ENCODE measurements around the gene BOD1L1. TPM values are rescaled to one million over a fixed set of nuclear protein-coding genes. Genes with fewer than 3 reads are reported as not detected.

Gene BOD1L1
- total RNA-seq, 1 donor: 14.5 TPM

DNA sequence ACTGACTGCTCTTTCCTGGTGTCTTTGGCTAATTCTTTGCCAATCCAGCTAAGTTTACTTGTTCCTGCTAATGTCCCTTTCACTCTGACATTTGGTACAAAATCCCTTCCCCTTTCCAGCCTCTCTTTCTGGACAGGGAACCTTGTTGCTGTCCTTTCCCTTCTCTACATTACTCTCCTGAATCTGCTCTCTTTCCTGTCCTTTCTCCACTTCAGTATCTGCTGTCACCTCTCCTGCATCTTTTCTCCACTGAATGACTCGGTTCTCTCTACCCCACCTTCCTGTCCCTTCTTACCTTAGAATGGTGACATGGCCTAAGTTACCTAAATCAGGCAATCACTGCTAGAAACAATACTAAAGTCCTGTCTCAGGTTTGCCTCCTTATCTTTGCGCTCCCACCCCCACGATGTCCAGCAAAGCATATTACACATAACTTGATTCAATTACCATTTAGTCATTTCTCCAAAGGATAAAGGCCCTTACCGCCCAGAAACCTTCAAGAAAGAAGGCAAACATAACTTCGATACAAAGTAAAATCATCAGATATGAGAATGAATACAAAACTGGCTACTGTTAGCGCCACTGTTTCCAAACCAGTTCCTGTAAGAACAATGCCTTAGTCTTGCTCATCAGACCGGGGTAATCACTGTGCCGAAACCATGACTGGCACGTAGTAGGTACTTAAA lies 890 bp downstream of the BOD1L1 start:
- DNase-seq (ENCODE audit: low read depth in 2 of 3, low spot score in 2 of 3): no peak

DNA sequence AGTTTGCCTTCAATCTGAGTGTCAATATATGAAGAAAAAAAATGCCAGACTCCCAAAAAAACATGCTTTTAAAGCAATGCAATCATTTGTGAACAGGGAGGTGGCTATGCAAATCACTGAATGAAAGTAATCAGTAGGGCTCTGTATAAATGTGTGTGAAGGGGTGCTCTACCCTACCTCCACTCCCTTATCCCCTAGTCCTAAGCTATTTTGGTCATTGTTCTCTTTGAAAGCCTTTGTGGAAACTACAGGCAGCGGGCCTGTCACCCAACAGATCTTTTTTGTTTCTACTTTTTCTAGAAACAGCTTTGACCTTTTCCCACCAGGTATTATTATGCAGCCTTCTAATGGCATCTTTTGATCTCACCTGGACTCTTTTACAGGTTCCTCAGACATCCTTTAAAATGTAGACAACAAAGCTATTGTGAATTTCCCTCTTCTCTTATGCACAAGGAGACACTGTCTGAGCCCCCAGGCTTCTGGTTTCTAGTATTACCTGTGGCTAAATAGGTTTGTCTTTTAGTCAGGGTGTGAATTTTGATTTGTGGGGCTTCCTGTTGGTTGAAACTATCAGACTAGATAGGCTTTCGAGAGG lies 9.2 kb downstream of the BOD1L1 start:
- no peak for DNase-seq (ENCODE audit: low read depth in 2 of 3, low spot score in 2 of 3)

DNA sequence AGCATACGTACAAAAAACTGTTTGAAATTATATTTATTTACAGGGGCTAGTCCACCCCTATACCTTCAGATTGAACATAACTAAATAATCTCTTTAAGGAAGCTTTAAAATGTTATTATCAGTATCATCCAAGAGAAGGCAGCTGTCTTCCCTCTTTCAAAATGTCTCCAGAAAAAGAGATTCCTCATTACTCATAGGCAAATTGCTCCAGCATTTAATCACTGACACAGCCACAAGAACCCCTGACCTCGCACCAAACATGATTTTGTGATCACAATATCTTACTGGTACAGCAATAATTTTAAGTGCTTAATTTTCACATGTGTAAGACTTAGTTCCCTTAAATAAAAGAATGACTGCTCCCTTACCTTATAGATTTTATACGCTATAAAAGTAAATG lies 9.7 kb downstream of the BOD1L1 start:
- no peak for DNase-seq (ENCODE audit: low read depth in 2 of 3, low spot score in 2 of 3)

DNA sequence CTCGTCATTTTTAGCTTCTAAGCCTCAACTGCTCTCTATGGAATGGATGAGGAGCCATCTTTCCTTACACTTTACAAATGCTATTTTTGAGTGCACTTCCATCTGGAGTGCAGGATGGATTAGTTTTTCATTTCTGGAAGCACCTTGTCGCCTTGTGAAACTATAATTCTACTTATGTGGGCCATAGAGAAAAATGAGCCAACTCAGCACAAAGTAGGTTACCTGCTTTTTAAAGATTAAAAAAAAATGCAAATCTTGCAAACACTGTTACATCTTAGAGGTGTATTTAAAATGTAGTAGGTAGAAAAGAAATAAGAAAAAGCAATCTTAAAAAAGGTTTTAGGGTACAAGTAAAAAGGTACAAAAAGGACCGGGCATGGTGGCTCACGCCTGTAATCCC lies 10.9 kb downstream of the BOD1L1 start:
- no peak for DNase-seq (ENCODE audit: low read depth in 2 of 3, low spot score in 2 of 3)

DNA sequence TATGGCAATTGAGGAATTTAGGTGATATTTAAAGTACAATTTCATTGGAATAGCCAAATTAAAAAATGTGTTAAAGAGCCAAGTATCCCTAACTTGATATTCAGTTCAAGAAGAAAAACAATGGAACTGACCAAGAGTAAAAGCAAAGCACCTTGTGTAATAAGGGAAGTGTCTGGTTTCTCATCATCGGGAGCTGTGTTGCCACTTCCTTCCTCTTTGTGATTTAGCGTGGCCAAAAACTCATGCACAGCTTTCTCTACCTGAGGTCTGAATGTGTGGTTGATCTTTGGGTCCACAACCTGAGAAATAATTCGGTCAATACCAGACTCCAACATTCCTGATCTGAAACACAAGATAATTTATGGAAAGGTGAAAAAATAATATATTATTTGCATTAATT lies 12.4 kb downstream of the BOD1L1 start:
- DNase-seq (ENCODE audit: low read depth in 2 of 3, low spot score in 2 of 3): peak in 2 of 3 donors; percentile 32 to 58

DNA sequence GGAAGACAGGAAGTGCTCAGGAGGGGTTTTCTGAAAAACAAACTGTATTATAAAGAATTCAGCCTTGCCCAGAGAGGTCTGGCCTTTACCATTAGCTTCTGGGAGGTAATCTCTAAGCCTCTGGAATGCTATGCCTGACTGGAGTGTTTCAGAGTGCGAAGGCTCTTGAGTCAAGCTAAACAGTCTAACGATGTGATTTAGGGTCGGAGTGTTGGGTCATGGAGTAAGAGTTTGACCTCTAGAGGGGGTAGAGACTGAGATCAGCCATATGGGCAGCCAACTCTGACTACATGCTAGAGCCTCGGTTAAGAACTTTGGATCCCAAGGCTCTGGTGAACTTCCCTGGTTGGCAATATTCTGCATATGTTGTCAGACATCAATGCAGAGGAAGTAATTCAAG lies 15.0 kb downstream of the BOD1L1 start:
- no peak for DNase-seq (ENCODE audit: low read depth in 2 of 3, low spot score in 2 of 3)

DNA sequence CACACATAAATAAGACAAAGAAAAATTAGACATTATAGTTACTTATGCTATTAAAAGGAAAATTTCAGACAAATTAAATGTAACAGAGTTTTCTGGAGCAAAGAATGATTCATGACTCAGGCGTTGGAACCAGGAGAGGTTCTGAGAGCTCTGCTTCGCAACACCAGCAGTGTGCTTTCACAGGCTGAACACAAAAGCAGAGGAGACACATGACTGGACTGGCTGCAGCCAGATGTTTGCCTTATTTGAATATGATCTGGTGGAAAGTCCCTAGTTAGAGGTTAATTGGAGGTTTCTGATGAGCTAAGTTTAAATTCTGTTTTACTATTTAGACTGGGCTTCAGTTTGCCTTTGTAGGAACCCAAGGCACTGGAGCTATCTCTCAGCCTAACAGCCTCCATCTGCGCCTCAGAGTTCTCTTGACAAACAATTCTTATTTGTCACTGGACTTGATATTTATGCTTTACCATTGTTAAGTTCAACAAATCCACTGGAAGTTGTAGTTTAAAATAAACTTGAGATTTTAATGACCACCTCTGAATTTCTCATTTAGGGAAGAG lies 16.2 kb downstream of the BOD1L1 start:
- DNase-seq (ENCODE audit: low read depth in 2 of 3, low spot score in 2 of 3): no peak

DNA sequence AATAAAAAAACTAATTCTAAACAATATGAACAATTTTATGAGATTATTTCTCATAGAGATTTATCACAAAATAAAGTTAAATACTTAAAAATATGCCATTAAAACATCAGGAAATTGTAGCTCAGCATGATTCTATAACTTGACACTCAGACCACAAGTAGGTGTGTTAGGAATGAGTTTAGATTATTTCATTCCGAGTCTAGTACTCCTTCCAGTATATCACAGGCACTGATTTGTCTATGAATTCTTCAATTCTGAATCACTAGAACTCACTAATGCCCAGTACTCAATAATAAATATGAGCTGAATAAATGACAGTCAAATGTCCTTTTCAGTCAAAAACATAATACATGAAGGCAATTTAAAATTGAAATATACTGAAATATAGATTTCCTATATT lies 22.2 kb downstream of the BOD1L1 start:
- no peak for DNase-seq (ENCODE audit: low read depth in 2 of 3, low spot score in 2 of 3)

DNA sequence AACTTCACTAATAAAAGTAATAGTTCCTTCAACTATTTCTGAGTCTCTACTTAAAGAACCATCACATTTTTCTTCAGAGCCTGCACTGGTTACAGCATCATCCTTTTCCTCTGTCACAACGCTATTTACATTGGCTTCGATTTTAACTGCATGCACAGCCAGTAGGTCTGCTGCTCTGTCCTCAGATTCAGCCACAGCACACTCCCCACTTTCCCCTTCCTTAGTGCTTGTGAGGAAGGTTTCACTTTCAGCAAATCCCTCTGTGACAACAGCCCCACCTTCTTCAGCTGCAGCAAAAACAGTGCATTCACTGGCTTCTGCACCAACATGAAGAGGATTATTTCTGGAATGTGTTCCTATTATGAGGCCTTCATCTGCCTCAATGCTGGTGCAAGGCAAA lies 25.7 kb downstream of the BOD1L1 start:
- DNase-seq (ENCODE audit: low read depth in 2 of 3, low spot score in 2 of 3): no peak

DNA sequence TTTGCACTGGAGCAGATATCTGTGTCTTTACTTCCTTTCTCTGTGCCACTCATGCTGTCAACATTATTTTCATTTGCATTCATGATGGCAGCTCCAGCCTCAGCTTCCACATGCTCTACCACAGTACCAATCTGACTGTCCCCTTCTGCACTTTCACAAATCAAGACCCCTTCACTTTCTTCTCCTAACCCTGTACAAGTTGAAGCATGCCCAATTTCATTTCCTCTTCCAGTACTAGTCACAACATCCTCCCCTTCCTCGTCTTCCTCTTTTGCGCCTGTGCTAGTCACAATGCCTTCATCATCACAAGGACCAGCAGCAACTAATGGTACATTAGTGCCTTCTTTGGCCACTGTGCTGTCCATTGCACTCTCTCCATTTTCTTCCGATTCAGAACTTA lies 26.5 kb downstream of the BOD1L1 start:
- no peak for DNase-seq (ENCODE audit: low read depth in 2 of 3, low spot score in 2 of 3)

DNA sequence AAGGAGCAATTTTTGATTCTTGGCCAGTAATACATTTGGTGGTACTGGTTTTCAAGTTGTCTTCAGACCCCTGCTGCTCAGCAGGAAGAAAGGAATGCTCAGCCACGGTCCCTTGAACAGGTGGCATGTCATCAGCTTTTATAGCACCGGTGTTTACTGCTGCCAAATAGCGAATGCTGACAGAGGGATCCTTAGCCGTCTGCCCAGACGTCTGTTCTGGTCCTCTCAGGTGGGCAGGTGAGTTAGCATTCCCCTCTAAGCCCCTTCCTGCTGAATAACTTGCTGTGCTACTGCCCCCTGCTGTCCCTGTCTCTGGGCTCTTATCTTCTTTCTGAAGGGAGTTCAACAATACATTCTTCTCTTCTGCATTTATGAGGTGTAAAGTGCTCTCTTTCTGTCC lies 28.4 kb downstream of the BOD1L1 start:
- DNase-seq (ENCODE audit: low read depth in 2 of 3, low spot score in 2 of 3): no peak

DNA sequence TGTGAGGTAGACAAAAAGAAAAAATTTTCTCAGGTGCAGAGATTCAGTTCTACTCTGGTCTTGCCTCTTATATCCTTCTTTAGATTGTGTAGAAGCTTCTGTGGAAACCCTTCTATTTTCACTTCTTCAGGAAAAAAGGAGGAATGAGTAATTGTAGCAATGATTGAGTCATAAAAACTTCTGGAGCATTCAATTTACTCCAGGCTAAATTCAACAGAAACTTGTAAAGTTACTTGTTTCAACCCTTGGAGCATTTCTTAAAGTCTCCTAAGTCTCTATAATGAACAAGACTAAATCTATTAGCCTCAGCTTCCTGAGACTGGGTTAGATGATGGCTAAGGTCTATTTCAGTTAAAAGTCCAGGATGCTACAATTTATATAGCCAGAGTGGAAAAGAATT lies 29.9 kb downstream of the BOD1L1 start:
- no peak for DNase-seq (ENCODE audit: low read depth in 2 of 3, low spot score in 2 of 3)

DNA sequence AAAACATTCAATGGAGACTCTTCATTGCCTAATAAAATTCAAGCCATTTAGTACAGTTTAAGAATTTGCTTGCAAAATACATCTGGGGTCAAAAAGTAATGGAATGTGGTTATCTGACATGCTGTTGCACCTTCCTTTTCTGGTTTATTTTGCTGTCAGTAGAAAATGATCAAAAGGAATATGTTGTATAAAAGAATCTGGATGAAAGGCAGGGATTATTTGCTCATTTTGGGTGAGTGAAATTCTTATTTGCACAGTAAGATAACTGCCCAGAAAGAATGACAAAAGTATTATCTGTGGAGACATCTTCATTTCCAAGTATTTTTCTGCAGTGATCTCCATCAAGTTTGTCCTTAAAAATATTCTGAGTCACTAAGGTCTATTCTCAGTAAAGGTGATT lies 30.4 kb downstream of the BOD1L1 start:
- no peak for DNase-seq (ENCODE audit: low read depth in 2 of 3, low spot score in 2 of 3)

DNA sequence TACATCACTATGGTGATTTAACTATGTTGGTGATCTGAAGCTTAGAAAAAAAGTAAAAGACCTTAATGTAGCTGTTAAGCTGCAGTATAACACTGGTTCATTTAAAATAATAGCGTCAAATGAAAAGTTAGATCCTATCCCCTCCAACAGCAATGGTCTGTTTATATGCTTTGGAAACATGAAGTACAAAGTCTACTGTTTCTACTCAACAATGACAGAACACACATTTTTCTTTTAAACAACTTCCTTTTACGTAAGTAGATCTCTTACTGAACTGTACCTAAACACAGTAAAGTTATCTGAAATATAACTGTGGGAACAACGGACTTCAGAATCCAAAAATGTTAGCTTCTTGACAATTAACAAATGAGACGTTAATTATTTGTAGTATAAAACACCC lies 35.3 kb downstream of the BOD1L1 start:
- DNase-seq (ENCODE audit: low read depth in 2 of 3, low spot score in 2 of 3): no peak

DNA sequence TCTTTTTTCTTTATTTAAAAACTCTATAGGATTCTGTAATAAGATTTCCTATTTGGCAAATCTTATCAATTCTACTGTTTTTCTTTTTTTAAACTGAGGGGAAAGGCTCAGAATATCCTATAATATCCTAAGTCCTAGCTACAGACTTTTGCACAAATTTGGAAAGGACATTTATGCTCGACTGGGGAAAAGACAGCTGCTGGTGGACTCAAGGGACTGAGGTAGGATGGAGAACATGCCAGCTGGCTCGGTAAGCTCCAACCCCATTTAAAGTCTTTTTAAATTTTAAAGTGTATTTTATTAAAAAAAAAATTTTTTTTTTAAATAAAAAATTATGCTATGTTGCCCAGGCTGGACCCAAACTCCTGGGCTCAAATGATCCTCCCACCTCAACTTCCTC lies 36.8 kb downstream of the BOD1L1 start:
- DNase-seq (ENCODE audit: low read depth in 2 of 3, low spot score in 2 of 3): no peak

DNA sequence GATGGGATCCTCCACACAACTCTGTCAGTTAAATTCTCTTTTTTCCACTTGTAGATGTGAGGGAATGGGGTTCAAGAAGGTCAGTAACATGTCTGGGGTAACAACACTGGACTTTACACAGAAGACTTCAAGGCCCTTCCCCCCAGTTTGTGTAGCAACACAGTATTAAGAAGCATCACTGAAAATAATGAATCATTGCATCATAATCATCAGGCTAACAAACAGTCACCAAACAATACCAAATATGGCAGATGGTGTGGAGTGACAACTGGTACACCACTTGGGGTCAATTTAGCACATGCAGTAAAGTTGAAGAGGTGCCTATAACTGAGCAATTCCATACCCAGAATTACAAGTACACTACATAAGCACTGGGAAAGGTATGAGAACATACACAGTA lies 38.6 kb downstream of the BOD1L1 start:
- DNase-seq (ENCODE audit: low read depth in 2 of 3, low spot score in 2 of 3): no peak

DNA sequence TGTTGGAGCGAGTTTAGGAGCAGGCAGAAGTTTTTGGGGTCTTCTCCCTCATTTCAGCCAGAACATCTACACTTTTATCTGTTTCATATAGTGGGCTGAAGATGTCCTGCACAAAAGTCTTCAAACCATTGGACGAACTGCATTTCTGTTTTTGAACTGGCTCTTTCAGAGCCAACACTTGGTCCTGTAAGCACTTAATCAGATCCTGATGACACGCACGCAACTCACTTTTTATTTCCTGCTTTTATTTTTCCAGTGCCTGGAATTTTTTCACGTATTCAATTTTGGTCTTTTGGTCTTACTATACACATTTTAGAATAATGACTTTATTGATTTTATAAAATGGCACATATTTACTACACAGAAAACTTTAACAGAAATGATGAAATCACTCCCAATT lies 43.0 kb downstream of the BOD1L1 start:
- no peak for DNase-seq (ENCODE audit: low read depth in 2 of 3, low spot score in 2 of 3)

DNA sequence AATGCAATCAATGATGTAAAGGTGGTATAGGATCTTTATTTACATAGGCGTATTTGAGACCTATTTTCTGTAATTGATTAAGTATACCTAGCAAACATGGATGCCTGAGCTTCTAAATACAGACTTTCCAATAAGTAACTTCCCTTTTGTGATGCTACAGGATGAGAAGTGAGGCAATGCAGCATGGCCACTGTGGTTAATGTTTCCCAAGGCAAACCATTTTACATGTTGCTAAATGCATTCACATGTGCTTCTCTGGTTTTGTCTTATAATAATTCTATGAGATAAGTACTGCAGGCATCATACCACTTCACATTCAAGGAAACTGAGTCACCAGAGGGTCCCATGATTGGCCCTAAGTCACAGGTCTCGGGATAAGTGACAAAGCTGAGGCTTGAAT lies 47.5 kb downstream of the BOD1L1 start:
- no peak for DNase-seq (ENCODE audit: low read depth in 2 of 3, low spot score in 2 of 3)

DNA sequence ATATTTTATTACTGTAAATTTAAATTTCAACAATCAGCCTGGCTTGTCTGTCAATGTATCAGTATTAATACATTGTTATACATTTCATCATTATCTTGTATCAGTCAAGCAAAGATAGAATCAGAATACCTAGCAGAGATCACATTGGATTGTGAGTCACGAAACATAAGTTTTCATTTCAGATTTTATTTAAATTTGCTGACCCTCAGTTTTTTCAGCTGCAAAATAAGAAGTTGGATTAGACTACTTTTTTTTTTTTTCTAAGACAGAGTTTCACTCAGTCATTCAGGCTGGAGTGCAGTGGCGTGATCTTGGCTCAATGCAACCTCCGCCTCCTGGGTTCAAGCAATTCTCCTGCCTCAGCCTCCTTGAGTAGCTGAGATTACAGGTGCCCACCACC lies 49.9 kb downstream of the BOD1L1 start:
- no peak for DNase-seq (ENCODE audit: low read depth in 2 of 3, low spot score in 2 of 3)

DNA sequence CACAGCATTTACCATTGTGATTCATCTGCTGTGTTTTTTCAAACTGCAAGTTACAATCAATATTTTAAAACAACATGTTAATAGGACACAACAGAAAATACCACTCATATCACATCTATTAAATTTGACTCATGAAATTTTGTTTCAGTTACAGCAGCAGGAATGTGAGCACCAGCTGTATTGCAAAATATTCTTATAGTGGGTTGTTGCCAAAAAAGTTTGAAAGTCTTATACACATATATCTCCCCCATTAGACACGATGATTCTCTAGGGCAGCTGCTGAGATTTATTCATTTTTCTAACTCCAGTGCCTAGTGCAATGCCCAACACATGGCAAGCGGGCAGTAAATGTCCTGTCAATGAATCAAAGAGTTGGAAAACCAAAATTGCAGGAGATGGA lies 56.6 kb downstream of the BOD1L1 start:
- no peak for DNase-seq (ENCODE audit: low read depth in 2 of 3, low spot score in 2 of 3)

DNA sequence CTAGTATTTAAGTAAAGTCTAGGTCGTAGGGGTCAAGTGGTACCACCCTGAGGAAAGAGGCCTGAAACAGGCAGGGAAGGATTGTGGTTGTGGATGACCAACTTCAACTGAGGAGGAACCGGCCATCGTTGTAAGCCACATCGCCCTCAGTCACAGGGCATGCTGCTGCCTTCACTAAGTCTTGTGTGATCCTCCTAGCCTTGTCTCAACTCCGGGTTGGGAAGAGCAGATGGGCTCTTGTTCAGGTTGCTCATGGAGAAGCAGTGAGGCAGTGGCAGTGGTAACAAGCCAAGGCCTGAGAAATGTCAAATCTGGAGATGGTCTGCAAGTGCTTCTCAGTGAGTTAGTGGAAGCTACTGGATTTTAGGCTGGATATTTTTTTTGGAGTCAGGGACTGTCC lies 60.4 kb downstream of the BOD1L1 start:
- DNase-seq (ENCODE audit: low read depth in 2 of 3, low spot score in 2 of 3): no peak

DNA sequence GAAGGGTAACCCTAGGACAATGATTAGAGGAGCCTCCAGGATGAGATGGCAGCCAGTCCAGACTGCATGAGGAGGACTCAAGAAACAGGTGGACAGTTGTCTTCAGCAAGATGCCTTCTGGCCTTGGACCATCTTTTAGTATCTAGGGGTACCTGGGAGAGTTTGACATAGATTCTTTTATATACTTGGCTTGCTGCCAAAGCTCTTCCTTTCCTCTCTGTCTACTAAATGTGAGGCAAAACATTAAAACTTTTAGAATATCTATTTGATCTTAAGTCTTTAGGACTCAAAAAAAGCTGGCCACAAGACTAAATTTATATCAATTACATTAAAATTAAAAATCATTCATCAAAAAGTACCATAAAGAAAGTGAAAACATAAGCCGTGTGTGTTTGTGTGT lies 64.6 kb downstream of the BOD1L1 start:
- no peak for DNase-seq (ENCODE audit: low read depth in 2 of 3, low spot score in 2 of 3)

DNA sequence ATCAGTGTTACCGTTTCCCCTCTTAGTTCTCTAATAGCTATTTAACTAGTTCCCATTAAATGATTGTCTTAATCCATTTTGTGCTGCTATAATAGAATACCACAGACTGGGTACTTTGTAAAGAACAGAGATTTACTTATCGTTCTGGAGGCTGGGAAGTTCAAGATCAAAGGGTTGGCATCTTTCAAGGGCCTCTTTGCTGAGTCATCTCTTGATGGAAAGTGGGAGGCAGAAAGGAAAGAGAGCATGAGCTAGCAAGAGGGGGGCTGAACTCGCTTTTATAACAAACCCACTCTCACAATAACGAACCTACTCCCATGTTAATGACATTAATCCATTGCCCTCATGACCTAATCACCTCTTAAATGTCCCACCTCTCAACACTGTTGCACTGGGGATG lies 65.9 kb downstream of the BOD1L1 start:
- DNase-seq (ENCODE audit: low read depth in 2 of 3, low spot score in 2 of 3): no peak

All from hematopoietic multipotent progenitor cell (in vitro differentiated cells).